Measurements from ENCODE around the gene C17orf50.

C17orf50 gene

DNA sequence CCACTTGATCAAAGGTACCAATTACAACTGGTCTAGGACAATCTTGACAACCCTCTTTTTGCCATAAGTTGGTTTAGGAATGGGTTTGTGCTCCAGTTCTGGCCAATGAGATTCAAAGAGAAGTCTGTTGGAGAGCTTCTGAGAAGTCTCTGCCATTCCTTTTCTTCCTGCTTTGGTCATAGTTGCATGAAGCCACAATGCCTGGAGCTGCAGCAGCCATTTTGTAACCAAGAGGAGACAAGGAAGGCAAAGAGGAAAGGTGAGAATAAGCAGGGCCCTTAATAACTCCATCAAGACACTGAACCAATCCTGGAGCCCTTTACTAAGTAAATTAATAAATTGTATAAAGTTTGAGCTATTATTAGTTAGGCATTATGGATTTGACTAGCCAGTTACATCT is 3.4 kb upstream of the C17orf50 start:
- no peak for DNase-seq

DNA sequence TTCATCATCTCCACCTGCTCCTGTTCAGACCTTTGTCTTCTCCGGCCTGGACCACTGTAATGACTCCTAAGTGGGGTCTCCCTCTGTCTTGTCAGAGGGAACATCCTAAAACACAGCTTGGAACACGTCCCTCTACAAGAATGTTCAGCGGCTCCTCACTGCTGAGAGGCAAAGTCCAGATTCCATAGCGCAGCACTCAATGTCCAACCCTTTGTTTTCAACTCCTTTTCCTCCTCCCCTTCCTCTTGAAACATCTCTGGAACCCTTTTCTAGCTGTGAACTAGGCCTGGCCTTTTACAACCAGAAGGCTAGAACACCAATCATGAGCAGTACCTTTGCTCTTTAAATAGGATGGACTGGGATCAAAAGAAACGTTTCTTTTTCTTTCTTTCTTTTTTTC is 914 bp downstream of the C17orf50 start:
- no peak for DNase-seq

DNA sequence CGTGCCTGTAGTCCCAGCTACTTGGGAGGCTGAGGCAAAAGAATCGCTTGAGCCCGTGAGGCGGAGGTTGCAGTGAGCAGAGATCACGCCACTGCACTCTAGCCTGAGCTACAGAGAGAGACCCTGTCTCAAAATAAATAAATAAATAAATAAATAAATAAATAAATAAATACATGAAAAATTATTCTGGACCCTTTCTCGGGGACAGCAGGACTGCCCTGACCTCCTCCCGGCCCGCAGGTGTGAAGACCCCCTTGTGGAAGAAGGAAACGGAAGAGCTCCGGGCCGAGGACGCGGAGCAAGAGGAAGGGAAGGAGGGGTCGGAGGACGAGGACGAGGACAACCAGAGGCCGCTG is 3.1 kb downstream of the C17orf50 start:
- no peak for DNase-seq

DNA sequence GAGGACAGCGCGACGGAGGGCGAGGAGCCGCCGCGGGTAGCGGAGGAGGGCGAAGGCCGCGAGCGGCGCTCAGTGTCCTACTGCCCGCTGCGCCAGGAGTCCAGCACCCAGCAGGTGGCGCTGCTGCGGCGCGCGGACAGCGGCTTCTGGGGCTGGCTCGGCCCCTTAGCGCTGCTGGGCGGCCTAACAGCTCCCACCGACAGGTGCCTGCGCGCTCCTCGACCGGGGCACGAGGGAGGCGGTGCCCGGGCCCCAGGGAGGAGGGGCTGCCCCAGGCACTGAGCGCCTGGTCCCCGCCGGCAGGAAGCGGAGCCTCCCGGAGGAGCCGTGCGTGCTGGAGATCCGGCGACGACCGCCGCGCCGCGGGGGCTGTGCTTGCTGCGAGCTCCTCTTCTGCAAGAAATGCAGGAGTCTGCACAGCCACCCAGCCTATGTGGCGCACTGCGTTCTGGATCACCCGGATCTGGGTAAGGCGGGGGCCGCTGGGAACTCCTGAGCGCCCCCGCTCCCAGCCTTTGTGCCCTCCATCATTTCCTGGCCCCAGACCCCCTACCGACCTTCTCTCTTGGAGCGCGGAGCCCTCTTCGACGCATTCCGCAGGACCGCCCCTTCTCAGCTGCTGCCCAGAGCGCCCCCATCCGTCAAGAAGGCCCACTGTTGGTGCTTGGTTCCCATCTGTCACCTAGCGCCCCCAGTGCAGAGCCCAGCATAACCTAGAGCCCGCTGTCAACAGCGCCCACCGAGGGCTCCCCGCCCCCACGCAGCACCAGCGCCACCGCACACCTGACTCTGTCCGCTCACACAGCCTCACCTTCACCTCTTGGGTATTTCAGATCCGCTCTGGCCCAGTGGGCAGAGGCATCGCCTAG is 3.7 kb downstream of the C17orf50 start:
- DNase-seq = peak; percentile 90 to 92

DNA sequence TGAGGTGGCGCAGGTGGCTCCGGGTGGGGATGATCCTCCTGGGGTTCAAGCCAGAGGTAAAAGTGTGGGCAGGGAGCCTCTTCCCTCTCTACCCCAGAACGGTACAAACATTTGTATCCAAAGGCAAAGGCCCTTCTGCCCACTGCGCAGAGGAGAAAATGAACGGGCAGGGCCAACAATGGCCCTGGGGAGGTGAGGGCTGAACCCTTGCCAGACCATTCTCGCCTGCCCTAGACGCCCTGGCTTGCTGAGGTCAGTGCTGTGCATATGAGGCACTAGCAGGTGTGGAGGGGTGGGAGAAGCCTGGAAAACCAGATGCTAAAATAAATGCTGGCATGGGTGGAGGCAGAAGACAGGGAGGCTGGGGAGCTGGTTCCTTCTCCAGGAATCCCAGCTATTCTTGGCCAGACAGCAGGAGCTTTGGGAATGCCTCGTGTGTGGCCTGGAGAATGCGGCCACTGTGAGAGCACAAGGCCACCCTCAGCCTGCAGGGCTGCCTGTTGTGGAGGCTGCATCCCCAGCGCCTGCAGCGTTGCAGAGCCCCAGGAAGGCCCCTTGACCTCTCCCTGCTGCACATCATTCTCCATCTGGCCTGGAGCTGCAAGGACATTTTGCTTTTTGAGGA is 4.5 kb downstream of the C17orf50 start:
- no peak for DNase-seq

DNA sequence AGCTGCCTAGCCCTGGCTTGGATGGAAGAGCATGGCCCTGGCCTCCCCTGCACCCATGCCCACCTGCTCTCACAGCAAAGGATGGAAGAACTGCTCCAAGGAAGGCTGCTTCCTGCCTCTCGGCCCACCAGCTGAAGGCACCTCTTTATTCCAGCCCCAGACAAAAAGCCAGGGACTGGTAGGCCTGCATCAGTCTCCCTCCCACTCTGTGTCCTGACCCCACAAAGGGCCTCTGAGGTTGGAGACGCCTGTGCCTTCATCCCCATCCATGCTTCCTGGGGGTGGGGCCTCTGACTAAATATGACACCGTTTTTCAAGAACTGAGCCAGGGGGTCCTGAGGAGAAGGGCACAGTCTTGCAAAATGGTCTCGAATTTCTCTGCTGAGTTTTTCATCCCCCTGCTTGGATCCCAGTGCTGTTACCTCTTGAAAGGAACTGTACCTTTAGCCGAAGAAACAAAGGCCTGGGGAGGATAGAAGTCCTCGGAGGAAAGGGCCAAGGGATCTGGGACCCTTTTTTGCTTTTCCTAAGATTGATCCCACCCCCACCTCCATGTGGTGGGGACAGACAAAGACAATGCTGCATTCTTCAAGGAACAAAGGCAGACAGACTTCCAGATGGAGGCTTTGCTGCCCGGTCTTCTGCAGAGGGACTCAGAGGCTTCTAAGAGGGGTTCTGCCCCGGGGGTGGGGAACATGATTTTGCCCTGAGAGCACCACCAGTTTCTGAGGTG is 5.2 kb downstream of the C17orf50 start:
- no peak for DNase-seq

DNA sequence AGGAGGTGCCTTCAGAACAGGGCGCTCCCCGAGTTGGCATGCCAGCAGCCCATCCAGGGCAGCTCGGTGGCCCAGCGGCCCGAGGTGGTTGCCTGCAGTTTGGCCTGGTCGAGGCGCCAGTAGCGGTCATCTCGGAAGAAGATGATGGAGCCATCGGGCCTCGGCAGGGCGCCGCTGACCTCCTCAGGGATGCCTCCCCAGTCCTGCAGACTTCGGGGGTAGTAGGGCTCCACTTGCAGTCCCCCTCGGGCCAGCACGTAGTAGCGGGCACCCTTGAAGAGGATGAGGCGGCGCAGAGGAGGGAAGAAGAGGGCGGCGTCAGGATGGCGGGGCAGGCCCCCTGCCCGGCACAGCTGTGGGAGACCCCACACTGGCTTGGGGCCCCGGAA is 5.8 kb downstream of the C17orf50 start:
- DNase-seq = no peak

DNA sequence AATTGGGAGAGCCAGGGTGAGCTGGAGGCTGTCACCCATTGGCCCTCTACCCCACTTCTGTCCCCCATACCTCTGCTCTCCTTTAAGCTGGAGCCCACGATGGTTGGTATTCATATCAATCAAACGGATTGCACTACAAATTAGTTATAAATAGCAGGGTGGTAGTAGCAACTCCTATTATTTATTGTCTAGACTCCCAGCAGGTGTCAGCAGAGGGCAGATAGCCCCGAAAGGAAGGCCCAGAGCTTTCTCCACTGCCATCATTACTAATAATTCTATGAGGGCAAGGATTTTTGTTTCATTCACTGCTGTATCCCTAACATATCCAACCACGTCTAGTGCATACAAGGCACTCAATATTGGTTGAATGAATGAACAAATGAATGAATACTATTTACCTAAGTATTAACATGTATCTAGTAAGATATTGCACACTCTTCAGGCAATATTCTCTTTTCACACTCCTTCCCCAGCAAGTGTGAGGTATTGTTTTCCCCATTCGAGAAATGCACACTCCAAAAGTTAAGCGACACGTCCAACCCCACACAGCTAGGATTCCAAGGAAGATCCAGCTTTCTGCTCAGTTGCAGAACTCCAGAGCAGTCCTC is 6.3 kb downstream of the C17orf50 start:
- peak; percentile 24 to 29 for DNase-seq

DNA sequence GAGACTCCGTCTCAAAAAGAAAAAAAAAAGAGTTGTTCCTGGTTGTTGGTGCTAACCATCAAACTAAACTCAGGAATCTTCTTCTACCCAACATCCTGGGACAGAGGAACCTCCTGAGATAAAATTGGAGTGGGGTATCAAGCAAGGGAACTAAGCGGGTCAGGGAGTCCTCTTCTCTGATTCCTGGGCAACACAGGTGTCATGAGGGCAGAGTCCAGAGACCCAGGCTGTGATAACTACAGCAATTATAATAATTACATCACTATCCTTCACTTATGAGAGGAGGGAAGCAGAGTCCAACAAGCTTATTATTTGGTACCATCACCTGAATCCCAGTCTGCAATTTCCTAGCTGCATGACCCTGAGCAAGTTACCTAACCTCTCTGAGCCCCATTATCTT is 8.1 kb downstream of the C17orf50 start:
- no peak for DNase-seq

DNA sequence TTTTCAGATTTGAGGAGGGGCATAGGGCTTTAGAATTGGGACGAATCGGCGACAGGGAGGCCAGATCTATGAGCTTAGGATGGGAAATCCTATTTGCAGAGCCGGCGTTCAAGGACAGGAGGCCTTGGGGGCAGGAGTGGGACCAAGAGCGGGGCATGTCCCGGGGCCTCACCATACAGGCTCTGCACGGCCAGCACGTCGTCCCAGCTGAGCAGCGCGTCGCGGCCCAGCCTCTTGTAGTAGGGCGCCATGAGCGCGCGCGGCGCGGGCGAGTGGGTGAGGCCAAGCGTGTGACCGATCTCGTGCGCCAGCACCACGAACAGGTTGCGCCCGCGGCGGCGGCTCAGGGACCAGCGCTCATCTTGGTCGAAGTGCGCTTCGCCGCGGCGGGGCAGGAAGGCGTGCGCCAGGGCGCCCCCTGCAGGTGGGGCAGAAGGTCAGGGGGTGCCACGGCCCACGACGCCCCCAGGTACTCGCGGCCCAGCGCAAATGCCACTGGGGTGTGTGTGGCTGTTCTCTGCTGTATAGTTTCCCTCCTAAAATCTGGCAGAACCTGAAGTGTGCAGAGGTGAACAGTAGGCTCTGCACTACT is 9.3 kb downstream of the C17orf50 start:
- no peak for DNase-seq

DNA sequence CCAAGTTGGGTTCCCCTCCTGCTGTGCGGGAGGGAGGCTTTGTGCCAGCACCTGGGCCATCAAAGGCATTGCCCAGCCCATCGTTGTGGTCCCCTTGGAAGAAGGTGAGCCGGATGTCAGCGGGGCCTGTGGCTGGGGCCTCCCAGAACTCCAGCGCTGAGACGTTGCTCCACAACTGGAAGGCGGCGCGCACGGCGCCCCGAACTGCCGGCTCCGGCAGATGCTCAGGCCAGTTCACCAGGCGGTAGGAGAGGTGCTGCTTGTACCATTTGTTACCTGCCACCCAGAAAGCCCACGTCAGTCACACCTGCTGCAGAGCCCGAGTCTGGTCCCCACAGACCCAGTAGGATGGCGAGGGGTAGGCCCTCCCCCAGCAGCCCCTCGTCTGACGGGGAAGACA is 12.4 kb downstream of the C17orf50 start:
- no peak for DNase-seq

DNA sequence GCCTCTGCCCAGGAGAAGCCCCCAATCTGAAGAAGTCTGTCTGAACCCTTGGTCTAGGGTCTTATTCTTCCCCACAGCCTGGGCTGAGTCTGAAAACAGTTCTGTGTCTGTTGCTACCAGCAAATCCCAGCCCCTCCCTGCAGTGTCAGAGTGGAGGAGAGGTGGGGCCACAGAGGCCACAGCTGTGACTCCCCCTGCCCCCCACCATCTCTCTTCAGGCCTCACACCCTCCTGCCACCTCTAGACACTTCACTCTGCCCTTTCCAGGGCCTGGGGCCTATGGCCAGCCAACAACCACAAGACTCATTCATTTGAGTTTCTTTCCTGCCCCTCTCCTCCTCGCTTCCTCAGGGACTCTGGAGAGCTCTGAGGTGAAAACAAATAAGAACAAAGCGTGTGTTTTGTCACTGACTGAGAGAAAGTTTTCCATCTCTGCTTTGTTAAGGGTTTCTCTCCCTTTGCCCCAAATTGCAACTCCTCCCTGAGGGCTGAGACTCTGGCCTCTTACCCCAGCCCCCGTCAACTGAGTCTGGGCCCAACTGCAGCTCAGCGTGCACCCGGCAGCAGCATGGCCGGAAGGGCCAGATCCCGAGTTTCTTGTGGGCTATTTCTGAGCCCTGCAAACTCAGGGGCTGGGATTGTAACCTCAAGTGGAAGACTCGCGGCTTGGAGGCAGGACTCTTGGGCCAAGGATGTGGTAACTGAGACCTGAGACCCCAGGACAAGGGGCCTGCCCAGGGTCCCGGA is 13.2 kb downstream of the C17orf50 start:
- no peak for DNase-seq

DNA sequence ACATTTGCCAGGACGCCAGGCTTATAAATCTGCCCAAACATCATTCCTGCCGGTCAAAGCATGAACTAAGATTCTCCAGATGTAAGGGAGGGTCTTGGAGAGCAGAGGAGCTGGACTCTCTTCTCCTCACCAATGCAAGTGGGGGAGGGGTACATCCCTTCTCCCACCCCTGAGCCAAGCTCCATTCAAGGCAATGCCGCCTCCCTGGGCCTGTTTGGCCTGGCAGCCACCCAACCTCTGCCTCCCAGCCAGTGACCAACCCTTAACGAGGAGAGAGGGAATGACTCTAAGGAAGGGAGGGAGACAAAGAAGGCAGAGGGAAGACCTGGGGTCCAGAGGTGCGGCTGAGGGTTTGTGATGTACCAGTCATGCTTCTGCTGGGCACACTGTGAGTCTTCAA is 13.8 kb downstream of the C17orf50 start:
- DNase-seq = no peak

DNA sequence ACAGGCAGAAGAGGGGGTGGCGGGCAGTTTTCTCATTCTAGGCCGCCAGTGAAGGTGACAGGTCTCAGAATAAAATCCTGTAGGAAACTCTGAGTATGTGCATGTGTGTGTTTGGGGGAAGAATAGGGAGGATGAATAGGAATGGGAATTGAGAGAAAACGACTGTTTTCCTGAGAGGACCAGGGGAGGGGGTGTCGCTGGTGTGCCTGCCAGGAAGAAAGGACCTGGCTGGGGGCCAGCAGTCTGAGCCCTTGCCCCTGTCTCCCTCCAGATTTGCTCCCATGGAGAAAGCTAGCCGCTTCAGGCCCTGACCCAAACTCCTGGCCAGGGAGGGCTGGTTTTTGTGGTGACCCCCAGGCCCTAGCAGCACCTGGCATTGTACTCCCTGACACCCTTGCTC is 14.4 kb downstream of the C17orf50 start:
- no peak for DNase-seq

DNA sequence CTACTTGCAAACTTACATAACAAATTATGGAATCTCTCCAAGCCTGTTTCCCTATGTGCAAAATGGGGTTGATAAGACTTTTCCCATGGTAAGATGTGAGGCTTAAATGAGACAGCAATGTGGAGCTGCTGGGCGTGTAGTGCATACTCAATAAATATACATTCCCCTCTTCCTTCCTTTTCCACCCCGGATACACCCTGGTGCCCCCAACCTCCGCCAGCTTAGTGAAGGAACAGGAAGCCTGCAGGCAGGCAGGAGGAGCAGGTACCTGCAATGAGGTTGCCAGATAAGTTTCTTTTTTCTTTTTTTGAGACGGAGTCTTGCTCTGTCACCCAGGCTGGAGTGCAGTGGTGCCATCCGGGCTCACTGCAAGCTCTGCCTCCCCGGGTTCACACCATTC is 14.9 kb downstream of the C17orf50 start:
- DNase-seq = no peak

DNA sequence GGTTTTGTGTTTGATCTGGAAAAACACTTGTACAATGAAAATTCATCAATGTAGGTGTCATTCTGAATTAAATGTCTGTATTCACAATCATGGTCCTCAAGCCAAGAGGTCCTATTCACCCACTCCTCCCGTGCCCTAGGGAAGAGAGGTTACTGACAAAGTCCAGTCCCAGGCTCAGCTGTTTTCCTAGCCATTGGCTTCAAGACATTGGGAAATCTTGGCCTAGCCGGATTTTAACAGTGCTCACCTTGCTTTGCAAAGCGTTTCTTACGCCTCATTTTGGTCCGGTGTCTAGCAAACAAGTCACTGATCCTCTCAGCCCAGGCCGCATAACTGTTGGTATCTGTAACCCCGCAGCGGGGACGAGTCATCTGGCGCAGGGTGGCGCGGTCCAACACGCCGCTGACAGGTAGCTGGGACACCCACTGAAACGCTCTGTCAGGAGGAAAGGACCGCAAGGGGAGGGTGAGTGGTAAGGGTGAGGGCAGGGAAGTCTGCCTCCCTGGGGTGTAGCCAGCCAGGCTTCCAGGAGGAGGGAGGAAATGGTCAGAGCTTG is 18.0 kb downstream of the C17orf50 start:
- DNase-seq = no peak

DNA sequence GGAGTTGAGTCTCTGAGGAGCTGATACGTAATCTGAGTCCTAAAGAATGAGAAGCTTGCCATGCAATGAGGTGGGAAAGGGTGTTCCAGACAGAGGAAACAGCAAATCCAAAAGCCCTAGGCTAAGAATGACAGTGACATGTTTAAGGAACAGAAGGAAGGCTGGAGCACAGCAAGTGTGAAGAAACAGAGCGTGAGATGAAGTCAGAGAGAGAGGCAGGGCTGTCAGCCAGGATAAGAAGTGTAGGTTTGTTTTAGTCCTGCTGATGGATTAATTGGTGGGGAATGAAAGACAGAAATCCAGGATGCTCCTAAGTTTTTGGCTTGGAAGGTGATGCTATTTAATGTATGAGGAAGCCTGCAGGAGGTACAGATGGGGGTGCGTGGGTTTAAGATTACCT is 20.3 kb downstream of the C17orf50 start:
- no peak for DNase-seq

DNA sequence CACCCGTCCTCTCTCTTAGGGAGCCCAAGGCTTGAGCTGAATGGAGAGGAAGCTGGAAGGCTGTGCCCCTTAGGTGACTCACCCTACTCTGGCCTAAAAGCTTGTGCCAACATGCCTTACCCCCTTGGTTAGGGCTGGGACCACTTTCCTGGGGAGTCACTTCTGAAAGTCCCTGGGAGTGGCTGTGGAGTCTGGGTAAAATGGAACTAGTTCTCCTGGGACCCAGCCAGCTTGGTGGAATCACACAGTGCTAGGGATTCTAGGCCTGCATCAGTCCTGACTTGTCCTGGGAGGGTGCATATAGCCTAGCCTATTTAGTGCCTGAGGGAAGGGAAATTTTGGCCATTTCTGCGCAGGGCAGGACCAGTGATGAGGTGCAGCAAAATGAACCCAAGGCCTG is 24.2 kb downstream of the C17orf50 start:
- DNase-seq = no peak

DNA sequence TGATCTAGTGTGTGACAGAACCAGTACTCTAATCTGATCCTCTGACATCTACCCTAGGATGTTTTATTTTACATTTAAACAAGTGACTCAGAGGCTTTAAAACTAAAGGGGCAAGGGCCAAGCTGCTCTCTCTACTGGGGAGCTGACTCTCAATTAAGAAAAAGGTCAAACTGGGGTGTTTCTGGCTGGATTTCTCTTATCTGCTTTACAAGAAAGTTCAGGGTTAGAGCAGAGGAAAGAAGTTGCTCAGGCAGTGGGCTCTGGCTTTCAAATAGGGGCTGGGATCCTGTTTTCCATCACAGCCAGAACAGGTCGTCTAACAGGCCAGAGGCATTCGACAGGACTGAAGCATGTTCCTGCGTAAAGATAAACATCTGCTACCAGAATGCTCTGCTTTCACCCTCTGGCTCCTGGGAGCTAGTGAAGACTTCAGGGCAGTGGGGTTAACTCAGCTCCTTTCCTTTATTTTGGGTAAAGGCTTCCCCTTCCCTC is 26.3 kb downstream of the C17orf50 start:
- no peak for DNase-seq

DNA sequence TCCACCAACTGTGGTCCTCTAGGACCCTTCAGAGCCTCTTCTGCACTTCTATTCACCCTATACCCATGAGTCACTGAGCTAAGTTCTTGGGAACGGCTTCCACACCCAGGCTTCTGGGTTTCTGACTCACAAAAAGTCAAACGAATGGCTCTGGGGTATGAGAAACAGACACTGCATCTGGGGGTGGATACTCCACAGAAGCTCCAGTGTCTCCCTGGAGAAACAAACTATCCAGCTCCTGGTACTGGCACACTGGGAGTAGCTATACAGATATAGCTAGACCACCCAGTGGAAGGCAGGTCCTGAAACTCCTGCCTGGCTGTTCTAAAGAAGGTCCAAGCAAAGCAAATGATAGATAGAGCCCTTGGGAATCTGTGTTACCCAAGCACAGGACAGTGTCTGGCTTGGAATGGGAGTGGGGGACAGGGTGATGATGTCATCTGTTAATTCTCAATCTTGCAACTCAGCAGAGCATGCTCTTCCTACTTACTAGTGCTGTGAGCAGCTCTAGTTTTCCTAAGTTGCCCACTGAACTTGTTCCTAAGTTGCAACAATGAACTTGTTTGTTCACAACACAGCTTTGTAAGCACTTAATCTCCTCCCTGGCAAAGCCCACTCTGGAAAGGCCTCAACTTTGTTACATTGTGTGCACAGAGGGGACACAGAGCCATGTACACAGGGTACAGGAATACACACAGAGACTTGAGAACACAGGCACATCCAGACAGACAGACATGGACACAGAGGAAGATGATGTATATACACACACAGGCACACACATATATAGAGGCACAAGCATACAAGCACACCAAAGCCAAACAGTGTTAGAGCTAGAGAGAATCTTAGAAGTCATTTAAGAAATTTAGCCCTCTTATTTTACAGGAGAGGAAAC is 28.0 kb downstream of the C17orf50 start:
- no peak for DNase-seq

DNA sequence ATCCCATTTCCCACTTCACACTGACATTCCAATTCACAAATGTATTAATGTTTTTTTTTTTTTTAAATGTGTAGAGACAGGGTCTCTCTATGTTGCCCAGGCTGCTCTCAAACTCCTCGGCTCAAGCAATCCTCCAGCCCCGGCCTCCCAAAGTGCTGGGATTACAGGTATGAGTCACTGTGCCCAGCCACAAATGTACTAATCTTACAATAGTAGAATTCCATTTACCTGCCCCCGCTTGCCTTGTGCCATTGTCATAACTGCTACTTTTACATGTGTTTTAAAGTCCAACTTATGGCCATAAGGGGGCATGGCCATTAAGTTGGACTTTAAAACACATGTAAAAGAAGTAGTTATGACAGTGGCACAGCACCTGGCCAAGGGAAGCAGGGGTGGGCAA is 30.2 kb downstream of the C17orf50 start:
- no peak for DNase-seq

All from activated CD4-positive, alpha-beta T cell treated with anti-CD3 and anti-CD28 coated beads, Interleukin-2, amount 50 U/mL, for 48 hours (primary cell).